Neural cell (in vitro differentiated cells): Measurements from ENCODE around the gene THEM5.

Experiments
- CTCF ChIP-seq: fragments of 450-650 bp; IDR thresholded peaks from 2 replicates; pipeline ENCODE4 v1.5.1; 2014; ENCODE audit warnings: antibody characterized with exemption, mild to moderate bottlenecking, moderate library complexity; ENCODE audit not compliant: poor library complexity, severe bottlenecking
- EZH2 ChIP-seq: fragments of 200-600, 300-800 bp; shearing (Covaris generic), sonication (generic); IDR thresholded peaks from 2 replicates; pipeline ENCODE4 v1.6.1; 2014; ENCODE audit warnings: antibody characterized with exemption, low read length, borderline replicate concordance, mild to moderate bottlenecking; ENCODE audit not compliant: insufficient read depth, poor library complexity, severe bottlenecking

GRCh38 chr1:151867765-151868411 is 14.4 kb upstream of the THEM5 start:
- TF ChIP-seq EZH2 (no peak), CTCF (no peak)
